ENCODE measurements around the gene TTLL9.

TTLL9 gene

GRCh38 chr20:31934491-31934890 is 64.1 kb downstream of the TTLL9 start:
- DNase-seq (ENCODE audit: low read depth): no peak
- H3K4me3 ChIP-seq (ENCODE audit: low read length): no peak overlapping the region
- TF ChIP-seq CTCF (IDR thresholded peaks at IDR 0.05; ENCODE audit: insufficient read depth, low read depth, low read length, missing control alignments): no peak

DNA sequence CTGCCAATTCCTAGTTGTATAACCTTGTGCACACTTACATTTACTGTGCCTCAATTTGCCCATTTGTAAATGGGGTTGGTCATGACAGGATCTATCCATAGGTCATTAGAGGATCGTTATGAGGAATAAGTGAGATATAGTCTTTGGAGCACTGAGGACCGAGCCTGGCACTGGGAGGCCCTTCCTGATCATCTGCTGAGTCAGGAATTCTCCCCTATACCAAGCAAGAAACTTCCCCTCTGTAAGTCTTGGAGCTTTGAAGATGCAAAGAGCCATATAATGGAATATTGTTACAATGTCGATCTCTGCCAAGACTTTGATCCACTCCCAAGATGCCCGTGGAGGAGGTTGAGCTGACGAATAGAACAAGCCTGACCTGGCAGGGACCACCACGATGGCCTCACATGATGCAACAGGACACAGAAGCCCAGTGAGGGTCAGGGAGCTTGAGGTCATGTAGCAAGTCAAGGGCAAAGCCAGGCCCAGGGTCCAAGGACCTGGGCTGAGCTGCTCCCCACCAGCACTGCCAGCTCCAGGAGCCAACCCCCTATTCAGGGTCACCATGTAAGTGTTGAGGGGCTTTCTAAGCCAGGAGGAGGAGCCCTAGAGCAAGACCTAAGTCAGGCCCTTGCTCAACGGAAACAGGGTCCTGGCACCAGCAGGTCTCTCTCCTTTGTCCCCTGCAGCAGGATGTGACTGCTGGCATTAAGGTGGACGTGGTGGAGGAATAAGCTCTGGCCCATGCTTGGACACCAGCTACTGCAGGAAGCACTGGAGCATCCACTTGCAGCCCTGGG is 64.7 kb downstream of the TTLL9 start:
- TF ChIP-seq CTCF (IDR thresholded peaks at IDR 0.05; ENCODE audit: insufficient read depth, low read depth, low read length, missing control alignments): no peak
- no peak for DNase-seq (ENCODE audit: low read depth)
- no peak overlapping the region for H3K4me3 ChIP-seq (ENCODE audit: low read length)

DNA sequence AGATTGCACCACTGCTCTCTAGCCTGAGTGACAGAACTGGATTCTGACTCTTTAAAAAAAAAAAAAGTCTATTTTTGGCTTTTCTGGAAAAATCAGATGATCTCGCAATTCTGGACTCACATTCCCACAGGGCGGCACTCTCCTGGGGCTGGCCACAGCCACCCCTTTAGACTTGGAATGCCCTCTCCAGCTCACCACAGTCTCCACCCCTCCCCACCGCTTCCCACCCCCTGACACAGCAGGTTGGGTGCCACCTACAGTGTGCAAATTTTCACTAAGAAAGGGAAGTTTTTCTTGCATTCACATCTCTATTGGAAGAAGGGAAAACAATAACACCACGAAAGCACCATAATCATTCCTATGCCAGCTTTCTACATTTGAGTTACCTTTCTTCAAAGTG is 66.0 kb downstream of the TTLL9 start:
- no peak overlapping the region for H3K4me3 ChIP-seq (ENCODE audit: low read length)
- no peak for TF ChIP-seq CTCF (IDR thresholded peaks at IDR 0.05; ENCODE audit: insufficient read depth, low read depth, low read length, missing control alignments)
- no peak for DNase-seq (ENCODE audit: low read depth)

- H3K4me3 ChIP-seq (ENCODE audit: low read length): no peak overlapping the region
- TF ChIP-seq CTCF (IDR thresholded peaks at IDR 0.05; ENCODE audit: insufficient read depth, low read depth, low read length, missing control alignments): no peak
- no peak for DNase-seq (ENCODE audit: low read depth)
Observed at GRCh38 chr20:31937820-31938219, 67.4 kb downstream of the TTLL9 start.

DNA sequence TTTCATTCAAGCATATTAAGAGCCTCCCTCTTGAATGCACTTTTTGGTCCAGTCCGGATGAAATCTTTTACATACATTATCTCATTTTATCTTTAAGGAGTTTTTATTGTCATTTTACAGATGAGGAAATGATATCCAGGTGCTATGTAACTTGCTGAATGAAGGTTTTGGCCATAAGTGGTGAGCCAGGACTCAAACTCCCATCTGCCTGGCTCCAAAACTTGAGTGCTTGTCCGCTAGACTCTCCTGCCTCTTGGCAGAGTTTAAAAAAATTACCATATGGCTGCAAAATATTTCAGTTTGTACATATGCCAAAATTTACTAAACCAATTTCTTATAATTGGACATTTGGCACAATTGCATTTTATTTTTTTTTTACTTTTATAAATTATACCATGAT is 69.2 kb downstream of the TTLL9 start:
- H3K4me3 ChIP-seq (ENCODE audit: low read length): no peak overlapping the region
- no peak for DNase-seq (ENCODE audit: low read depth)
- TF ChIP-seq CTCF (IDR thresholded peaks at IDR 0.05; ENCODE audit: insufficient read depth, low read depth, low read length, missing control alignments): no peak

GRCh38 chr20:31943052-31943471 is 72.6 kb downstream of the TTLL9 start:
- no peak for DNase-seq (ENCODE audit: low read depth)
- no peak overlapping the region for H3K4me3 ChIP-seq (ENCODE audit: low read length)
- no peak for TF ChIP-seq CTCF (IDR thresholded peaks at IDR 0.05; ENCODE audit: insufficient read depth, low read depth, low read length, missing control alignments)

DNA sequence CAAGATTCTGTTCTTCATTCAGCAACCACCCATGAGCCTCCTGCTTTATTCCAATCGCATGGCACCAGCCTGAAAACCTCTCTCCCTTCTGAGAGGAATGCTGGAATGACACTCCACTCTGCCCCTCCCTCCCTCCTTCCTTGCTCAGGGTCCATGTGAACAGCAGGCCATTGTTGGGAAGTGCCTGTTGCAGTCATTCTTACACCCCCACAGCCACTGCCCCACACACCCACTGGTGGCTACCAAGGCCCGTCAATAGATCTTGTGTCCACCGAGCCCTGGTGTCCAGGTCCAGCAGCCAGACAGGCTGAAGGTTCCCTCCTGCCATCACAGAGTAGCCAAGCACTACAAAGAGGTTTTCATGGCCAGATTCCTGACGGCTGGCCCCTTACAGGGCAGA is 74.9 kb downstream of the TTLL9 start:
- no peak for TF ChIP-seq CTCF (IDR thresholded peaks at IDR 0.05; ENCODE audit: insufficient read depth, low read depth, low read length, missing control alignments)
- DNase-seq (ENCODE audit: low read depth): no peak
- no peak overlapping the region for H3K4me3 ChIP-seq (ENCODE audit: low read length)
